Loucy (cell line): ENCODE results near the gene CDH5.

Experiments
- H2AFZ ChIP-seq: fragments of 200-600 bp; sonication (generic); 2 replicates; pipeline ENCODE4 v1.6.0; 2016; ENCODE audit warnings: antibody characterized with exemption, mild to moderate bottlenecking, low read length, moderate library complexity
- H3F3A ChIP-seq: fragments of 200-600 bp; 2 replicates; pipeline ENCODE4 v1.6.0; 2016; ENCODE audit warnings: antibody characterized with exemption, low read depth, mild to moderate bottlenecking
- H3K27me3 ChIP-seq: fragments of 200-600 bp; sonication (generic); 2 replicates; pipeline ENCODE4 v1.6.1; 2014; ENCODE audit warnings: low read length, mild to moderate bottlenecking; ENCODE audit not compliant: insufficient read depth, poor library complexity, severe bottlenecking
- H3K36me3 ChIP-seq: fragments of 200-600 bp; sonication (generic); 2 replicates; pipeline ENCODE4 v1.6.1; 2016; ENCODE audit warnings: low read length; ENCODE audit not compliant: insufficient read depth
- H3K4me1 ChIP-seq: fragments of 200-600 bp; sonication (generic); 2 replicates; pipeline ENCODE4 v1.5.1; 2014; ENCODE audit warnings: low read length, mild to moderate bottlenecking; ENCODE audit not compliant: insufficient read depth, poor library complexity, severe bottlenecking
- H3K4me2 ChIP-seq: fragments of 200-600 bp; sonication (generic); 2 replicates; pipeline ENCODE4 v1.6.0; 2014; ENCODE audit warnings: antibody characterized with exemption, low read length, low read depth, mild to moderate bottlenecking; ENCODE audit not compliant: poor library complexity, severe bottlenecking
- H3K4me3 ChIP-seq: fragments of 200-600 bp; sonication (generic); 2 replicates; pipeline ENCODE4 v1.5.1; 2014; ENCODE audit warnings: low read length, mild to moderate bottlenecking, mixed read lengths; ENCODE audit not compliant: poor library complexity, severe bottlenecking
- H3K79me2 ChIP-seq: fragments of 200-600 bp; sonication (generic); 2 replicates; pipeline ENCODE4 v1.6.1; 2014; ENCODE audit warnings: low read length; ENCODE audit not compliant: insufficient read depth
- H3K9ac ChIP-seq: fragments of 200-600 bp; sonication (generic); 2 replicates; pipeline ENCODE4 v1.6.0; 2014; ENCODE audit warnings: mild to moderate bottlenecking, low read depth, low read length, moderate library complexity; ENCODE audit not compliant: poor library complexity, severe bottlenecking
- H3K9me2 ChIP-seq: fragments of 200-600 bp; sonication (generic); replicated peaks from 2 replicates; pipeline ENCODE4 v1.6.1; 2016; ENCODE audit warnings: low read depth, low read length, mixed read lengths
- H3K9me3 ChIP-seq: fragments of 200-600 bp; sonication (generic); 2 replicates; pipeline ENCODE4 v1.6.1; 2014; ENCODE audit warnings: mild to moderate bottlenecking, antibody characterized with exemption, low read length, low read depth; ENCODE audit not compliant: insufficient read depth
- H4K20me1 ChIP-seq: fragments of 200-600 bp; sonication (generic); 2 replicates; pipeline ENCODE4 v1.6.0; 2014; ENCODE audit warnings: antibody characterized with exemption, low read length, mild to moderate bottlenecking; ENCODE audit not compliant: insufficient read depth, poor library complexity, severe bottlenecking
- EZH2phosphoT487 ChIP-seq: fragments of 200-600 bp; IDR thresholded peaks from 2 replicates; pipeline ENCODE4 v1.6.1; 2018; ENCODE audit warnings: antibody characterized with exemption, mild to moderate bottlenecking, moderate library complexity, borderline replicate concordance
- TF ChIP-seq, protein P1 (sequence below): fragments of 200-600 bp; sonication (generic); conservative IDR thresholded peaks from 2 replicates; pipeline ENCODE4 v1.5.1; 2014; ENCODE audit warnings: mild to moderate bottlenecking, antibody characterized with exemption, low read length

CDH5 gene

DNA sequence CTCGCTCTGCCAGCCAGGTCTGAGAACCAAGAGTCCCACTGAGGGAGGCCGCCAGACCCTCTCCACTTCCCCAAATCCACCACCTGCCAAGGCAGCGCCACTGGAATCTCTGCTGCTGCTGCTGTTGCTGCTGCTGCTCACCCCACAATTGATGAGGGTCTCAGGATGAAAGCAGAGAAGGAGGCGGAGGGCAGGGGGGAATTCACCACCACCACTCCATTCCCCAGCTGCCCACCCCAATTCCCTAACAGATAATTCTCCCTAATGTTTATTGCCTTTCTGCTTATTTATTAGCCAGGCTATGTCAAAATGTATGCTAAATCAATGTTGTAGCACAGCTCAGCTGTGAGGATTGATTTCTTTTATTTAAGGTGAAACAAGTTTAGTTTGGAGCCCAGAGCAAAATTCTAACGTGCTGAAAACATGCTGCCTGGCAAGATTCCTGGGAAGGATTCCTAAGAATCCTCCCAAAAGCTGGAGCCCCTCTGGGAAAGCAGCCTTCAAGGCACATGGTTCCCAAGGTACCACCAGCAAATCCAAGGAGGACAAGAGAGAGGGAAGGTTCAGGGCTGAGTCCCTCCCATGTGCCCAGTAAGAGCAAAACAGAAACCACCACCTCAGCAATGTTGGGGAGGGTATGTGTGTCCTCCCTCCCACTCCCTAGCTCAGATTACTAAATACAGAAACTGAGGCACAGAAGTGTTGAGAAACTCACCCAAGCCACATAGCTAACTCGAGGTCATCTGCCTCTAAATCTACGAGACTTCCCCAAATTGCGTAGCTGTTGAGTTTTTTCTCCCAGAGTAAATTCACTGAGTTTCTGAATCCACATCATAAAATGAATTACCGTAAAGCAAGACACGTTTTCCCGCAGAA lies 12.2 kb upstream of the CDH5 start:
- no peaks in the 10 kb centered on the region for H3K9me2 ChIP-seq
- H3K4me1 ChIP-seq = no peaks in the 10 kb centered on the region
- no peaks in the 10 kb centered on the region for H3K36me3 ChIP-seq
- no peak overlapping the region for H3K4me3 ChIP-seq
- H3F3A ChIP-seq = no peaks in the 10 kb centered on the region
- H3K9me3 ChIP-seq = no peaks in the 10 kb centered on the region
- H3K27me3 ChIP-seq = no peaks in the 10 kb centered on the region
- H4K20me1 ChIP-seq = no peaks in the 10 kb centered on the region
- TF ChIP-seq, protein P1, sequence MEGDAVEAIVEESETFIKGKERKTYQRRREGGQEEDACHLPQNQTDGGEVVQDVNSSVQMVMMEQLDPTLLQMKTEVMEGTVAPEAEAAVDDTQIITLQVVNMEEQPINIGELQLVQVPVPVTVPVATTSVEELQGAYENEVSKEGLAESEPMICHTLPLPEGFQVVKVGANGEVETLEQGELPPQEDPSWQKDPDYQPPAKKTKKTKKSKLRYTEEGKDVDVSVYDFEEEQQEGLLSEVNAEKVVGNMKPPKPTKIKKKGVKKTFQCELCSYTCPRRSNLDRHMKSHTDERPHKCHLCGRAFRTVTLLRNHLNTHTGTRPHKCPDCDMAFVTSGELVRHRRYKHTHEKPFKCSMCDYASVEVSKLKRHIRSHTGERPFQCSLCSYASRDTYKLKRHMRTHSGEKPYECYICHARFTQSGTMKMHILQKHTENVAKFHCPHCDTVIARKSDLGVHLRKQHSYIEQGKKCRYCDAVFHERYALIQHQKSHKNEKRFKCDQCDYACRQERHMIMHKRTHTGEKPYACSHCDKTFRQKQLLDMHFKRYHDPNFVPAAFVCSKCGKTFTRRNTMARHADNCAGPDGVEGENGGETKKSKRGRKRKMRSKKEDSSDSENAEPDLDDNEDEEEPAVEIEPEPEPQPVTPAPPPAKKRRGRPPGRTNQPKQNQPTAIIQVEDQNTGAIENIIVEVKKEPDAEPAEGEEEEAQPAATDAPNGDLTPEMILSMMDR = no peak
- TF ChIP-seq EZH2phosphoT487 = no peak
- H3K79me2 ChIP-seq = no peaks in the 10 kb centered on the region
- no peak overlapping the region for H3K9ac ChIP-seq
- H3K4me2 ChIP-seq = no peak overlapping the region
- H2AFZ ChIP-seq = no peak overlapping the region

DNA sequence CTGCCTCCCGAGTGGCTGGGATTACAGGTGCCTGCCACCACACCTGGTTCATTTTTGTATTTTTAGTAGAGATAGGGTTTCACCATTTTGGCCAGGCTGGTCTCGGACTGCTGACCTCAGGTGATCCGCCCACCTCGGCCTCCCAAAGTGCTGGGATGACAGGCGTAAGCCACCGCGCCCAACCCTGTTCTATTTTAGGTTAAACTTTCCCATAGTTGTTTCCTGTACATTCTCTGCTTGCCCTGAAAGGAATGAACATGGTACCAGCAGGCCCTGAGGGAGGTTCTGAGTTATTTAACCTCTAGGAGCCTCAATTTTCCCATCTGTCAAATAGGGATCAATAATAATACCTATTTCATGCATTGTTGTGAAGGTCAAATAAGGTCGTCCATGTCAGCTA lies 11.0 kb upstream of the CDH5 start:
- Histone ChIP-seq H3K79me2 (no peaks in the 10 kb centered on the region), H3K9me2 (no peaks in the 10 kb centered on the region), H3K4me1 (no peaks in the 10 kb centered on the region), H2AFZ (no peak overlapping the region), H4K20me1 (no peaks in the 10 kb centered on the region), H3K27me3 (no peaks in the 10 kb centered on the region), H3K9ac (no peak overlapping the region), H3F3A (no peaks in the 10 kb centered on the region), H3K36me3 (no peaks in the 10 kb centered on the region), H3K4me2 (no peak overlapping the region), H3K9me3 (no peaks in the 10 kb centered on the region), H3K4me3 (no peak overlapping the region)
- no peak for TF ChIP-seq EZH2phosphoT487
- TF ChIP-seq, protein P1 = no peak

DNA sequence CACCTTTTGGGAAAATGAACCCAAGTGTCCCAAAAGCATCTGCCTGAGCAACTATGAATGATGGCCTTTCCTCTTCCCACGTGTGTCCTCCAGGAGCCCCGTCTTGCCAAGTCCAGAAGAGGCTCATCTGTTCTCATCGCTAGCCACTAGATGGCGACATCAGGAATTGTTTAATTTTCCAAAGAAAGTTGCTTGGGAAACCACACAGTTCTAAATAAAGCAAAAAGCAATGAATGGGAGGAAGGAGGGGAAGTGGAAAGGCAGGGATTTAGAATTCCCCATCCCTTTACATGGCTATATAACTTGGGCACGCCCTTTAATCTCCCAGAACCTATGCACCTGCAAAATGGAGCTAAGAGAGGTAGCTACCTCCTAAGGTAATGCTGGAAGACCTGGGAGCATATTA lies 9.0 kb upstream of the CDH5 start:
- Histone ChIP-seq H3K4me2 (no peak overlapping the region), H2AFZ (no peak overlapping the region)
- TF ChIP-seq, protein P1 = peak; percentile 86
- no peak for TF ChIP-seq EZH2phosphoT487

More for the DNA sequence above, 9.0 kb upstream of the CDH5 start:
- Histone ChIP-seq H4K20me1 (no peaks in the 10 kb centered on the region), H3K36me3 (no peaks in the 10 kb centered on the region), H3K9me2 (no peaks in the 10 kb centered on the region), H3K4me1 (no peaks in the 10 kb centered on the region), H3K9me3 (no peaks in the 10 kb centered on the region), H3K79me2 (no peaks in the 10 kb centered on the region), H3K4me3 (no peak overlapping the region), H3K9ac (no peak overlapping the region), H3K27me3 (no peaks in the 10 kb centered on the region), H3F3A (no peaks in the 10 kb centered on the region)
